Small intestine (tissue), 7 donors: ENCODE results near the gene SPEM1. TPM values are rescaled to one million over a fixed set of nuclear protein-coding genes. Genes with fewer than 3 reads are reported as not detected.

ENCODE experiments used
- DNase-seq, 2 donors: peaks; one replicate each; pipeline versions ENCODE4 v3.0.0 to v3.0.0-alpha.2; 2013
- FAIRE-seq: peaks from 2 replicates; lab custom pipeline; 2012; peaks lifted over from hg19 to GRCh38; lab: Jason Lieb, UNC
- H3K27ac ChIP-seq, 3 donors: one replicate each; pipeline ENCODE4 v1.5.1; 2013; ENCODE audit warnings: low read length in 2 of 3, mild to moderate bottlenecking in 2 of 3, control low read depth in 1 of 3, inconsistent platforms in 1 of 3, low read depth in 1 of 3, moderate library complexity in 1 of 3
- H3K27me3 ChIP-seq, 3 donors: one replicate each; pipeline ENCODE4 v1.6.1; 2013; ENCODE audit warnings: low read length in 3 of 3, inconsistent platforms in 1 of 3; ENCODE audit not compliant: control insufficient read depth in 3 of 3, insufficient read depth in 3 of 3
- H3K36me3 ChIP-seq, 3 donors: one replicate each; pipeline ENCODE4 v1.6.1; 2013; ENCODE audit warnings: low read length in 3 of 3, inconsistent platforms in 1 of 3, low read depth in 1 of 3, mild to moderate bottlenecking in 1 of 3, moderate library complexity in 1 of 3; ENCODE audit not compliant: control insufficient read depth in 3 of 3, insufficient read depth in 2 of 3
- H3K4me1 ChIP-seq, 3 donors: one replicate each; pipeline ENCODE4 v1.6.1; 2013; ENCODE audit warnings: low read length in 2 of 3, inconsistent platforms in 1 of 3, low read depth in 1 of 3, mild to moderate bottlenecking in 1 of 3, moderate library complexity in 1 of 3; ENCODE audit not compliant: control insufficient read depth in 3 of 3, insufficient read depth in 2 of 3
- H3K4me3 ChIP-seq, 3 donors: one replicate each; pipeline ENCODE4 v1.5.1; 2013; ENCODE audit warnings: low read length in 3 of 3, control low read depth in 1 of 3, inconsistent platforms in 1 of 3, low read depth in 1 of 3, mild to moderate bottlenecking in 1 of 3, moderate library complexity in 1 of 3
- H3K9me3 ChIP-seq, 2 donors: one replicate each; pipeline ENCODE4 v1.6.1; 2013; ENCODE audit warnings: low read depth in 1 of 2, low read length in 1 of 2; ENCODE audit not compliant: control insufficient read depth in 2 of 2, insufficient read depth in 1 of 2
- WGBS, 3 donors: extraction: QIAGEN DNeasy Blood & Tissue Kit; methylation state at CpG; one replicate each; pipeline ENCODE4 v1.1.7; 2013; 5-methylcytosine and 5-hydroxymethylcytosine counted together
- polyA plus RNA-seq, 4 donors: library from polyadenylated mRNA; stranded (reverse) in 3 of 4; unstranded in 1 of 4; fragments of 200-250 nt in 3 of 4; fragments of 120-200 nt in 1 of 4; gene quantifications; one replicate each; pipeline versions ENCODE4 v1.2.1 to v1.2.3, GENCODE V29; 2013
- donor health status: healthy with polysubstance abuse.
- donor health status: control.
- donor health status: control.
- donor health status: Bipolar disorder and iron deficiency.
- donor health status: healthy.

SPEM1 gene
- polyA plus RNA-seq, 4 donors, result not detected

GRCh38 chr17:7409716-7410115 lies 10.4 kb upstream of the SPEM1 start:
- peaks cover 0 to 4% (median 0%) of the 10 kb centered on the region in 3 donors for H3K4me1 ChIP-seq
- H3K27me3 ChIP-seq, result peaks cover 0 to 51% (median 0%) of the 10 kb centered on the region in 3 donors
- DNase-seq, result no peak
- 82 to 91% (median 90%) methylated on average over 6 of the region's 6 CpGs for WGBS, 3 donors
- H3K9me3 ChIP-seq, result no peaks in the 10 kb centered on the region
- peaks cover 0 to 13% (median 0%) of the 10 kb centered on the region in 3 donors for H3K36me3 ChIP-seq
- H3K4me3 ChIP-seq, result no peak overlapping the region
- H3K27ac ChIP-seq, result no peak overlapping the region
- FAIRE-seq, result no peak

- Histone ChIP-seq H3K4me1 (no peaks in the 10 kb centered on the region), H3K27ac (no peak overlapping the region), H3K4me3 (no peak overlapping the region), H3K27me3 (peaks cover 0 to 40% (median 0%) of the 10 kb centered on the region in 3 donors), H3K9me3 (no peaks in the 10 kb centered on the region), H3K36me3 (peaks cover 0 to 18% (median 0%) of the 10 kb centered on the region in 3 donors)
- FAIRE-seq (no peak), DNase-seq (no peak)
- 75 to 85% (median 79%) methylated on average over 25 of the region's 25 CpGs for WGBS, 3 donors
These were observed 9.3 kb upstream of the SPEM1 start for GRCh38 chr17:7410634-7411426.

- 88 to 97% (median 89%) methylated on average over 4 to 8 of the region's 8 CpGs for WGBS, 3 donors
- FAIRE-seq (no peak), DNase-seq (no peak)
- H3K27ac ChIP-seq, result no peak overlapping the region
- peaks cover 0 to 18% (median 0%) of the 10 kb centered on the region in 3 donors for H3K36me3 ChIP-seq
- H3K27me3 ChIP-seq, result peaks cover 0 to 34% (median 0%) of the 10 kb centered on the region in 3 donors
- no peak overlapping the region for H3K4me3 ChIP-seq
- no peaks in the 10 kb centered on the region for H3K9me3 ChIP-seq
- no peaks in the 10 kb centered on the region for H3K4me1 ChIP-seq
These were observed 8.7 kb upstream of the SPEM1 start for GRCh38 chr17:7411427-7411750.

- no peak for FAIRE-seq
- Histone ChIP-seq H3K9me3 (no peaks in the 10 kb centered on the region), H3K27ac (no peak overlapping the region), H3K27me3 (peaks cover 0 to 20% (median 0%) of the 10 kb centered on the region in 3 donors), H3K36me3 (peaks cover 0 to 18% (median 0%) of the 10 kb centered on the region in 3 donors), H3K4me3 (no peak overlapping the region), H3K4me1 (no peaks in the 10 kb centered on the region)
- 73 to 82% (median 77%) methylated on average over 6 of the region's 6 CpGs for WGBS, 3 donors
- DNase-seq, result no peak
These were observed 6.7 kb upstream of the SPEM1 start for GRCh38 chr17:7413346-7413985.

GRCh38 chr17:7414837-7415236 lies 5.3 kb upstream of the SPEM1 start:
- H3K9me3 ChIP-seq, result no peaks in the 10 kb centered on the region
- no peaks in the 10 kb centered on the region for H3K4me1 ChIP-seq
- 81 to 84% (median 82%) methylated on average over 14 of the region's 14 CpGs for WGBS, 3 donors
- peaks cover 0 to 12% (median 0%) of the 10 kb centered on the region in 3 donors for H3K27me3 ChIP-seq
- H3K27ac ChIP-seq, result no peak overlapping the region
- DNase-seq (no peak), FAIRE-seq (no peak)
- H3K36me3 ChIP-seq, result peaks cover 0 to 12% (median 0%) of the 10 kb centered on the region in 3 donors
- no peak overlapping the region for H3K4me3 ChIP-seq

GRCh38 chr17:7415784-7416183 lies 4.3 kb upstream of the SPEM1 start:
- Histone ChIP-seq H3K27ac (no peak overlapping the region), H3K36me3 (peaks cover 0 to 7% (median 0%) of the 10 kb centered on the region in 3 donors), H3K9me3 (no peaks in the 10 kb centered on the region), H3K4me1 (no peaks in the 10 kb centered on the region), H3K27me3 (peaks cover 0 to 7% (median 0%) of the 10 kb centered on the region in 3 donors), H3K4me3 (no peak overlapping the region)
- 67 to 87% (median 80%) methylated on average over 20 to 23 of the region's 23 CpGs for WGBS, 3 donors
- FAIRE-seq, result no peak
- DNase-seq, result no peak

- H3K36me3 ChIP-seq, result peaks cover 0 to 7% (median 0%) of the 10 kb centered on the region in 3 donors
- H3K4me1 ChIP-seq, result no peaks in the 10 kb centered on the region
- WGBS, 3 donors, result 46 to 66% (median 65%) methylated on average over 6 of the region's 6 CpGs
- no peak overlapping the region for H3K4me3 ChIP-seq
- no peak for DNase-seq
- no peak overlapping the region for H3K27ac ChIP-seq
- H3K9me3 ChIP-seq, result no peaks in the 10 kb centered on the region
- H3K27me3 ChIP-seq, result peaks cover 0 to 7% (median 0%) of the 10 kb centered on the region in 3 donors
- FAIRE-seq, result no peak
These were observed 3.8 kb upstream of the SPEM1 start for GRCh38 chr17:7416323-7416722.

GRCh38 chr17:7417056-7417655 lies 3.0 kb upstream of the SPEM1 start:
- no peak overlapping the region for H3K27ac ChIP-seq
- peaks cover 0 to 7% (median 0%) of the 10 kb centered on the region in 3 donors for H3K36me3 ChIP-seq
- FAIRE-seq (no peak), DNase-seq (no peak)
- WGBS, 3 donors, result 92 to 93% (median 93%) methylated on average over 42 to 54 of the region's 54 CpGs
- H3K9me3 ChIP-seq, result no peaks in the 10 kb centered on the region
- H3K4me3 ChIP-seq, result no peak overlapping the region
- H3K4me1 ChIP-seq, result no peaks in the 10 kb centered on the region
- peaks cover 0 to 7% (median 0%) of the 10 kb centered on the region in 3 donors for H3K27me3 ChIP-seq
